GM18870 (cell line): Measurements from ENCODE around the gene MFAP4.

Experiments used
- ATAC-seq: cut with Tn5 transposase; IDR thresholded peaks from one replicate; pipeline ENCODE4 v1.9.1; 2021; ENCODE audit warnings: moderate library complexity; ENCODE audit not compliant: unreplicated experiment

MFAP4 gene

GRCh38 chr17:19386974-19387920, at the start of gene MFAP4:
MFAP4 (minus strand) TSS chr17:19387190; CDS start chr17:19387155, 35 bp downstream.
- ATAC-seq: no peak

DNA sequence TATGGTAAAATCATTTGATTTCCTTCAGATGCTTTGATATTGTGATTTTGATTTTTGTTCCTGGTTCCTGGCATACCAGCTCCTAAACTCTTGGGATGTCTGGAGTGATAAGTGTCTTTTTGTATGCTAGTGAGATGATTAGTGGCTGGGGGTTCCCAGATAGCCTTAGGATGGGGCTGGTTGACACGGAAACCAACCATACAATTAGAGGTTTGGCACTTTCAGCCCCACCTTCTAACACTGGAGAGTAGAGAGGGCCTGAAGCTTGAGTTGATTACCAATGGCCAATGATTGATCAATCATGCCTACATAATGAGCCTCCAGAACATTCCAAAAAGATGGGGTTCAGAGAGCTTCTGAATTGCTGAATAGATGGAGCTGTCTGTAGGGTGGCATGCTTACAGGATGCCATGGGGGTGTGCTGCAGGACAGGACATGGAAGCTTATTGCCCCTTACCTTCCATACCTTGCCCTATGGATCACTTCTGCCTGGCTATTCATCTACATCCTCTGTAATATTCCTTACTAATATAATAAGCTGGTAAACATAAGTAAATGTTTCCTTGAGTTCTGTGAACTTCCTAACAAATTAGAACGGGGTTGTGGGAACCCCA, 46.8 kb upstream of the MFAP4 start:
- ATAC-seq: no peak

GRCh38 chr17:19433255-19433654, 46.3 kb upstream of the MFAP4 start:
- ATAC-seq: no peak

- no peak for ATAC-seq
Observed at GRCh38 chr17:19431691-19432090, 44.7 kb upstream of the MFAP4 start.

DNA sequence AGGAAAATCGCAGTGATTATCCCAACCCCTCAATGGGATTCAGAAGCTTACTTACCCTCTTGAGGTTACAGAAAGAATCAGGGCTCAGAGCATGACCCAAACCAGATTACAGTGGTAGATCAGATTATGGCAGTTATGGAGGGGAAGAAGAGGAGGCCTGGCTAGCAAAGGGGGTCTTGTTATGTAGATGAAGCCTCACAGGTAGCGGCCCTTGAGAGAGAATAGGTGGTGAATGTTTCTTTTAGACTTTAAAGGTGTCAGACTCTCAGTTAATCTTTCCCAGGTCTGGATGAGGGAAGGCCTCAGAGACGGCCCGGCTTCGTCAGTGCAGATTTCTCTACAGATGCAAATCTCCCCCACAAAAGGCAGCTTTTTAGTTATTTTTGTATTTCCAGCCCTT, 39.6 kb upstream of the MFAP4 start:
- ATAC-seq: no peak

- no peak for ATAC-seq
Observed at GRCh38 chr17:19424934-19425868, 38.2 kb upstream of the MFAP4 start.

DNA sequence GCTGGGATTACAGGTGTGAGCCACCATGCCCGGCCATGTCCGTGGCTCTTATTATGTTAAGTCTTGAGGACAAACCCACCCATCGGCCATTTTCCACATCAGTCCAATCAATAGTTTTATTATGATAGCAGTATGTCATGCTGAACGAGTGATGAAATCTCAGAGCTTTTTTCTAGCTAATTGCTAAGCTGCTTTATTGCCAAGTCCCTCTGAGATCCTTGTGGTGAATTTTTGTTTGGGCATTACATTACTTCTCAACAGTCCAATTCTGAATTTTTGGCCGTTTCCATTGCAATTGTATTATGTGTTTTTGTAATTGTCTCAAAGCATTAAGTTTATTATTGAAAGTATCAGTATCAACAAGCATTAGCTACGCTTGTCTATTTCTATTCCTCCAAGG, 34.9 kb upstream of the MFAP4 start:
- ATAC-seq: no peak

DNA sequence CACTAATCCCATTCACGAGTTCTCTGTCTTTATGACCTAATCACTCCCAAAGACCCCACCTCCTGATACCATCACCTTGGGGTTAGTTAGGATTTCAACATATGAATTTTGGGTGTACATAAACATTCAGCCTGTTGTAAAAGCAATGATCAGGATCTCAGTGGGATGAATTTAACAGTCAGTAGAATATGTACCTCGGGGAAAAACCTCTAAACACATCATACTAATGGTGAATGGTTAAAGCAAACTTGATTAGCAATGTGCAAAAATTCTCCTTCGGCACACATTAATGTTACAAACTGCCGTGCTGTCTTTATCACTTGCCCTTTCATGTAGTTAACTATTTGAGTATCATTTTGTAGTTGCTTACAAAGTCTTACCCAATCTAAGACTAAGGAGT, 34.2 kb upstream of the MFAP4 start:
- no peak for ATAC-seq

GRCh38 chr17:19418251-19418992, 31.4 kb upstream of the MFAP4 start:
- ATAC-seq: no peak

GRCh38 chr17:19417611-19418010, 30.6 kb upstream of the MFAP4 start:
- no peak for ATAC-seq

DNA sequence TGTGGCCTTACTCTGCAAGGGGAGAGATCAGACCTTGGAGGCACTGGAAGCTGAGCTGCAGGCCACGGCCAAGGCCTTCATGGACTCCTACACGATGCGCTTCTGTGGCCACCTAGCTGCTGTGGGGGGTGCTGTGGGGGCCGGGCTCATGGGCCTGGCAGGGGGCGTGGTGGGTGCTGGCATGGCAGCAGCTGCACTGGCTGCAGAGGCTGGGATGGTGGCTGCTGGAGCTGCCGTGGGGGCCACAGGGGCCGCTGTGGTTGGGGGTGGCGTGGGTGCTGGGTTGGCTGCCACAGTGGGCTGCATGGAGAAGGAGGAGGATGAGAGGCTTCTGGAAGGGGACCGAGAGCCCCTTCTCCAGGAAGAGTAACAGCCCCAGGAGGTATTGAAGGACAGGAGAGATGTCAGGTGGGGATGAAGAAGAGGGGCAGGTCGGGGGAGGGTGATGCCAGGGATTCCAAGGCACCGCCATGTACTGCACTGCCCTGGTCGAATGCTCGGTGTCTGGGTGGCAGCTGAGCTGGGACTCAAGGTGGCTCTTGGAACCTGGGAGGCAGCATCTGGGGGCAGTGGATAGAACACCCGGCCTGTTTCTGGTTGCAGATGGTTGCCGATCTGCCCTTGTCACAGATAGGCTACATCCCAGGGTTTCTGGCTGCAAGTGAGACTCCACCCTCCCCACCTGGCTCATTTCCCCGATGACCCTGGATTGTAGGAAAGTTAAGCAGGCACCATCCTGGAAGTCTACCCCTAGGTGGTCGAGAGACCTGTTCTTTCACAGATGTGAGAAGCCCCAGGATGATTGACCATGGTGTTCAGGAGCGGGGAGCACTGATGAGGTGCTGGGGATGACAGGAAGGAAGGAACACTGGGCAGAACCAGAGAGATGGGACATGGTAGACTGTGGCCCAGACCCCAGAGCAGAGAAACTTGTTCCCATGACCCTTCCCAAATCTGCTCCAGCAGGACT, 29.1 kb upstream of the MFAP4 start:
- no peak for ATAC-seq

DNA sequence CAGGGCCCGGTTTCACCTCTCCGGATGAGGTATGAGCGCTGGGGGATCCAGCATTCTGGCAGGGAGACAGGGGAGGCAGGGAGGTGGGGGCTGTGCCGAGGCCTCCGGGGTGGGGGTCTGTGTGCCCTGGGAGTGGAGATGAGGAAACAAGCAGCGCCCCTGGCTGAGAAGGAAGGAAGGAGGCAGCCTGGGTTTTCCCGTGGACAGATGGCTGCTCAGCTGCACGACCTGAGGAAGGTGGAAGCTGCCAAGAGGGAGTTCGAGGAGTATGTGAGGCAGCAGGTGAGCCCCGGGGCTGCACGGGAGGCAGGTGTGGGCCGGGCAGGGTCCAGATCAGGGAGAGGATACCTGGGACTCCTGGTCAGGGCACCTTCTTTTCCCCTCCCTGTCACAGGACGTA, 28.3 kb upstream of the MFAP4 start:
- no peak for ATAC-seq

GRCh38 chr17:19414396-19415280, 27.6 kb upstream of the MFAP4 start:
- ATAC-seq: no peak

GRCh38 chr17:19413761-19414160, 26.8 kb upstream of the MFAP4 start:
- no peak for ATAC-seq

GRCh38 chr17:19412984-19413383, 26.0 kb upstream of the MFAP4 start:
- no peak for ATAC-seq

DNA sequence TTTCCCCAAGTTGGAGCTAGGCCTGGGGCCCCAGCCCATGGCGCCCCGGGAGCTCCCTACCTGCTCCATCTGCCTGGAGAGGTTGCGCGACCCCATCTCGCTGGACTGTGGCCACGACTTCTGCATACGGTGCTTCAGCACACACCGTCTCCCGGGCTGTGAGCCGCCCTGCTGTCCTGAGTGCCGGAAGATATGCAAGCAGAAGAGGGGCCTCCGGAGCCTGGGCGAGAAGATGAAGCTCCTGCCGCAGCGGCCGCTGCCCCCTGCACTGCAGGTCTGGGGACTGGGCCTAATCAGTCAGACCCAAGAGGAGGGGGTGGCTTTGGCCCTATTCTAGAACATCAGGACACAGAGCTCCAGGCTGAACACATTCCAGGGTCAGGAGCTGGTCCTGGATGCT, 25.5 kb upstream of the MFAP4 start:
- no peak for ATAC-seq

- ATAC-seq: no peak
Observed at GRCh38 chr17:19411631-19412030, 24.6 kb upstream of the MFAP4 start.

DNA sequence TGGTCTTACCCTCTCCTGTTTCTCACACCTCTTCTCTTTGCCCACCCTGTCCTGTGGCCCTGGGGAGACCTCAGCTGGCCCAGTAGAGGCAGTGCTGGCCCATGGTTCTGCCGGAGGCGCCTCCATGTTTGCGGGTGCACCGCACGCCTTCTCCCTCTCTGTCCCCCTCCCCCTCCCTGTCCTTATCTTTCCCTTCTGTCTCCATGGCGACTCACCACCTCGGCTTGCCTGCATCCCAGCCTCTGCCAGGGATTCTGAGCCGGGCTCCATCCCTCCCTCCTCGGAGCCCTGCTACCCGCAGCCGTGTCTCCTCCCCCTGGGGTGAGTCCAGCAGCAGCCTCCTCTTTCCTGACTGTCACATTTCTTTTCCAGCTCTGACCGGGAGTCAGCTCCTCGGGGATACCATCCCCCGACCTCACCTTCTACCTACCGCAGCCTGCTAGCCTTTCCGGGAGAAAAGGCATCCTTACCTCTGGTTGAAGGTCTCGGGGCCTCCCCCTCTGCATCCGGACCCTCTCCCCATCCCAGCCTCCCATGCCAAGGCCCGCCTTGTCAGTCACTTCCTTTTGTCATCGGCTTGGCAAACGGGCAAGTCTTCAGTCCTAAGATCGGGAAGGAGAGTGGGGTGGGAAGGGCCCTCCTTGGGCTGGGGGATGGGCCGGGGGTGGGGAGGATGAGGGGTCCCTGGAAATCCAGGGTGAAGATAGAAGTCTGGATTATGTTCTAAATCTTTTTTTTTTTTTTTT, 24.1 kb upstream of the MFAP4 start, which contains the start of gene RNF112:
RNF112 (plus strand) TSS at position 358 of the 746 bp plus-strand sequence; CDS start at position 535, 177 bp downstream.
- ATAC-seq: no peak
